Keratinocyte (primary cell): ENCODE measurements around the gene CNTNAP5. TPM values are rescaled to one million over a fixed set of nuclear protein-coding genes. Genes with fewer than 3 reads are reported as not detected.

Source experiments
- DNase-seq: peaks from one replicate; pipeline ENCODE4 v3.0.0-alpha.2; 2011; ENCODE audit warnings: low read depth, missing footprints, low spot score
- FAIRE-seq: peaks from 2 replicates; lab custom pipeline; 2011; peaks lifted over from hg19 to GRCh38; lab: Jason Lieb, UNC
- H2AFZ ChIP-seq: 2 replicates; pipeline ENCODE4 v1.6.0; 2012; ENCODE audit warnings: low read length, control low read depth, inconsistent platforms; ENCODE audit not compliant: control insufficient read depth
- H3K27ac ChIP-seq: 2 replicates; pipeline ENCODE4 v1.5.1; 2011; ENCODE audit warnings: low read length; ENCODE audit not compliant: control insufficient read depth, insufficient read depth
- H3K27me3 ChIP-seq: 3 replicates; pipeline ENCODE4 v1.6.0; 2011; ENCODE audit warnings: low read length; ENCODE audit not compliant: control insufficient read depth, insufficient read depth; ENCODE audit errors: extremely low read depth
- H3K36me3 ChIP-seq, 2 experiments: 2 replicates in 1 of 2; 3 replicates in 1 of 2; pipeline ENCODE4 v1.5.1; 2011; ENCODE audit warnings: low read length in 2 of 2, mild to moderate bottlenecking in 1 of 2; ENCODE audit not compliant: control insufficient read depth in 2 of 2, insufficient read depth in 2 of 2; ENCODE audit errors: extremely low read depth in 1 of 2
- H3K4me1 ChIP-seq: 3 replicates; pipeline ENCODE4 v1.5.1; 2011; ENCODE audit warnings: low read length; ENCODE audit not compliant: control insufficient read depth, insufficient read depth; ENCODE audit errors: extremely low read depth
- H3K4me2 ChIP-seq: 3 replicates; pipeline ENCODE4 v1.6.0; 2011; ENCODE audit warnings: low read depth, low read length; ENCODE audit not compliant: control insufficient read depth, insufficient read depth; ENCODE audit errors: extremely low read depth
- H3K4me3 ChIP-seq, 3 experiments: fragments of 200-600 bp in 1 of 3; sonication (generic) in 1 of 3; 2 replicates in 2 of 3; 3 replicates in 1 of 3; pipeline ENCODE4 v1.5.1; 2011 to 2016; ENCODE audit warnings: low read length in 3 of 3, mild to moderate bottlenecking in 3 of 3, control low read depth in 2 of 3, inconsistent platforms in 1 of 3, low read depth in 1 of 3, mixed read lengths in 1 of 3, mixed run types in 1 of 3, moderate library complexity in 1 of 3; ENCODE audit not compliant: control insufficient read depth in 2 of 3, insufficient read depth in 2 of 3; ENCODE audit errors: extremely low read depth in 1 of 3
- H3K79me2 ChIP-seq: 2 replicates; pipeline ENCODE4 v1.6.0; 2012; ENCODE audit warnings: low read length; ENCODE audit not compliant: control insufficient read depth, insufficient read depth
- H3K9ac ChIP-seq: 3 replicates; pipeline ENCODE4 v1.6.0; 2011; ENCODE audit warnings: low read length; ENCODE audit not compliant: control insufficient read depth, insufficient read depth; ENCODE audit errors: extremely low read depth
- H3K9me1 ChIP-seq: 3 replicates; pipeline ENCODE4 v1.6.0; 2011; ENCODE audit warnings: low read length; ENCODE audit not compliant: control insufficient read depth, insufficient read depth; ENCODE audit errors: extremely low read depth
- H3K9me3 ChIP-seq: 2 replicates; pipeline ENCODE4 v1.5.1; 2012; ENCODE audit warnings: low read depth, low read length; ENCODE audit not compliant: control insufficient read depth
- H4K20me1 ChIP-seq: 3 replicates; pipeline ENCODE4 v1.6.0; 2011; ENCODE audit warnings: low read length; ENCODE audit not compliant: control insufficient read depth, insufficient read depth; ENCODE audit errors: extremely low read depth
- CTCF ChIP-seq, 3 experiments: IDR thresholded peaks in 1 of 3; conservative IDR thresholded peaks in 1 of 3; optimal IDR thresholded peaks in 1 of 3; 2 replicates in 2 of 3; 3 replicates in 1 of 3; pipeline versions ENCODE3 to v1.5.1; 2011; ENCODE audit warnings: low read length in 3 of 3, mild to moderate bottlenecking in 3 of 3, moderate library complexity in 2 of 3, control low read depth in 1 of 3, inconsistent platforms in 1 of 3; ENCODE audit not compliant: insufficient read depth in 2 of 3; ENCODE audit errors: extremely low read depth in 1 of 3
- EZH2 ChIP-seq: IDR thresholded peaks from one replicate; pipeline ENCODE4 v1.6.1; 2012; ENCODE audit warnings: inconsistent platforms, mild to moderate bottlenecking, low read length, moderate library complexity
- dilution Hi-C: fragments of 300-500 bp; cut with MboI; formaldehyde crosslinking; loops from one replicate; pipeline ENCODE4 v1.7.0; 2020; ENCODE audit warnings: low sequenced_read_pairs; ENCODE audit not compliant: extremely low pct_ligation_motif_present
- polyA plus RNA-seq, 5 experiments: library from polyadenylated mRNA; depleted of rRNA in 3 of 5; stranded (reverse) in 3 of 5; stranded (forward) in 1 of 5; unstranded in 1 of 5; fragments of >200 nt; gene quantifications; 1 replicate in 1 of 5; 2 replicates in 3 of 5; 3 replicates in 1 of 5; pipeline versions ENCODE4 v1.2.1 to v1.2.3, GENCODE V29; 2011 to 2012; ENCODE audit warnings: missing spikeins in 2 of 5, low read depth in 1 of 5, low replicate concordance in 1 of 5

The CNTNAP5 gene
- polyA plus RNA-seq, 1 donor (not counting 4 experiments of a cell fraction or from before 2014, with no cell fraction given), result not detected

- TF ChIP-seq CTCF (optimal IDR thresholded peaks at IDR 0.05 in 1 of 3, IDR thresholded peaks at IDR 0.05 in 1 of 3, conservative IDR thresholded peaks at IDR 0.05 in 1 of 3; ENCODE audit: extremely low read depth in 1 of 3, insufficient read depth in 2 of 3, low read length in 3 of 3) (no peak), EZH2 (no peak)
- dilution Hi-C loops, result no loop called here
- Histone ChIP-seq H3K9me3 (no peaks in the 10 kb centered on the region), H4K20me1 (no peaks in the 10 kb centered on the region), H3K9ac (no peak overlapping the region), H3K9me1 (no peaks in the 10 kb centered on the region), H3K27ac (no peak overlapping the region), H3K4me1 (no peaks in the 10 kb centered on the region), H3K36me3 (no peaks in the 10 kb centered on the region), H3K4me2 (no peak overlapping the region), H3K27me3 (no peaks in the 10 kb centered on the region), H3K79me2 (no peaks in the 10 kb centered on the region), H2AFZ (no peak overlapping the region), H3K4me3 (no peak overlapping the region)
- no peak for FAIRE-seq
- DNase-seq, result no peak
These were observed 505.1 kb downstream of the CNTNAP5 start for GRCh38 chr2:124530203-124530602.

- H3K9ac ChIP-seq, result no peak overlapping the region
- no peak overlapping the region for H3K27ac ChIP-seq
- H3K27me3 ChIP-seq, result no peaks in the 10 kb centered on the region
- DNase-seq (no peak), FAIRE-seq (no peak)
- H3K9me3 ChIP-seq, result no peaks in the 10 kb centered on the region
- no peaks in the 10 kb centered on the region for H3K9me1 ChIP-seq
- dilution Hi-C loops, result no loop called here
- no peaks in the 10 kb centered on the region for H4K20me1 ChIP-seq
- no peak overlapping the region for H2AFZ ChIP-seq
- H3K36me3 ChIP-seq, result no peaks in the 10 kb centered on the region
- no peaks in the 10 kb centered on the region for H3K4me1 ChIP-seq
- no peak for TF ChIP-seq CTCF (optimal IDR thresholded peaks at IDR 0.05 in 1 of 3, IDR thresholded peaks at IDR 0.05 in 1 of 3, conservative IDR thresholded peaks at IDR 0.05 in 1 of 3; ENCODE audit: extremely low read depth in 1 of 3, insufficient read depth in 2 of 3, low read length in 3 of 3)
- TF ChIP-seq EZH2, result no peak
- no peak overlapping the region for H3K4me2 ChIP-seq
- no peaks in the 10 kb centered on the region for H3K79me2 ChIP-seq
- no peak overlapping the region for H3K4me3 ChIP-seq
These were observed 508.3 kb downstream of the CNTNAP5 start for GRCh38 chr2:124533226-124533954.
